GM12801 (cell line): Measurements from ENCODE around the gene TGM5.

Experiments
- TF ChIP-seq, protein P1 (sequence below): IDR thresholded peaks from one replicate; pipeline ENCODE4 v1.5.1; 2011; ENCODE audit warnings: control low read depth; ENCODE audit not compliant: insufficient read length; ENCODE audit errors: extremely low read depth

TGM5 gene

DNA sequence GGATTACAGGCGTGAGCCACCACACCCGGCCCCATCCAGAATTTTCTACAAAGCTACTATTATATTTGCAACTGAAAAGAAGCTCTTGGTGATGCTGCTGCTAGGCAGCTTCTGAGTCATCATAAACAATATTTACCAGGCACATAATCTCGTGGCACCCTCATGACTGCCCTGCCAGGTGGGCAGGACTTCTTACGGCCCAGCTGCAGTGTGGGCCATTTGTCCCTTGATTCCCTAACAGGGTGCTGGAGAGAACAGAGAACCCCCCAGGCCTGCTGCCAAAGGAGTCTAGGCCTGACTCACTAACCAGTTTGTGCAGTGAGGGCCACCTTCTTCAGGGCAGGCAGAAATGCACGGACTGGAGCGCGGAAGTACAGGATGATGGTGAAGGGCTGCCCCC lies 50.8 kb downstream of the TGM5 start:
- TF ChIP-seq, protein P1, sequence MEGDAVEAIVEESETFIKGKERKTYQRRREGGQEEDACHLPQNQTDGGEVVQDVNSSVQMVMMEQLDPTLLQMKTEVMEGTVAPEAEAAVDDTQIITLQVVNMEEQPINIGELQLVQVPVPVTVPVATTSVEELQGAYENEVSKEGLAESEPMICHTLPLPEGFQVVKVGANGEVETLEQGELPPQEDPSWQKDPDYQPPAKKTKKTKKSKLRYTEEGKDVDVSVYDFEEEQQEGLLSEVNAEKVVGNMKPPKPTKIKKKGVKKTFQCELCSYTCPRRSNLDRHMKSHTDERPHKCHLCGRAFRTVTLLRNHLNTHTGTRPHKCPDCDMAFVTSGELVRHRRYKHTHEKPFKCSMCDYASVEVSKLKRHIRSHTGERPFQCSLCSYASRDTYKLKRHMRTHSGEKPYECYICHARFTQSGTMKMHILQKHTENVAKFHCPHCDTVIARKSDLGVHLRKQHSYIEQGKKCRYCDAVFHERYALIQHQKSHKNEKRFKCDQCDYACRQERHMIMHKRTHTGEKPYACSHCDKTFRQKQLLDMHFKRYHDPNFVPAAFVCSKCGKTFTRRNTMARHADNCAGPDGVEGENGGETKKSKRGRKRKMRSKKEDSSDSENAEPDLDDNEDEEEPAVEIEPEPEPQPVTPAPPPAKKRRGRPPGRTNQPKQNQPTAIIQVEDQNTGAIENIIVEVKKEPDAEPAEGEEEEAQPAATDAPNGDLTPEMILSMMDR: no peak

GRCh38 chr15:43214592-43215295 lies 52.0 kb downstream of the TGM5 start:
- TF ChIP-seq, protein P1: no peak

DNA sequence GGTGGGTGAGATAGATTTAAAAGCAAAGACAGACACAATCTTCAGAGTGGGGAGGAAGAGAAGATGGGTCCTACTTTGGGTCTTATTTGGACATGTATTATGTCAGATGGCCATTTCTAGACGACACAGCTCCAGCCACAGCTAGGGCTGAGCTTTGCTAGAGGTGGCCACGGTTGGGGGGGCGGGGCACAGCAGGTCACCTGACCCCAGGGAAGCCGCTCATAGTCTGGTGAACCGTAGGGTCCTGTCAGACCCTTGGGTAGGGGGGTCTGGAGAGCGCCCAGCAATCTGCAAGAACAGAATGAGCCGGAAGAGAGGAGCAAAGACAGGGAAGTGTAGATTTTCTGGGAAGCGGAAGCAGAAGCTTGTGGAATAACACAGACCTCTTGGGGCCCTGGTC lies 52.6 kb downstream of the TGM5 start:
- TF ChIP-seq, protein P1: no peak

DNA sequence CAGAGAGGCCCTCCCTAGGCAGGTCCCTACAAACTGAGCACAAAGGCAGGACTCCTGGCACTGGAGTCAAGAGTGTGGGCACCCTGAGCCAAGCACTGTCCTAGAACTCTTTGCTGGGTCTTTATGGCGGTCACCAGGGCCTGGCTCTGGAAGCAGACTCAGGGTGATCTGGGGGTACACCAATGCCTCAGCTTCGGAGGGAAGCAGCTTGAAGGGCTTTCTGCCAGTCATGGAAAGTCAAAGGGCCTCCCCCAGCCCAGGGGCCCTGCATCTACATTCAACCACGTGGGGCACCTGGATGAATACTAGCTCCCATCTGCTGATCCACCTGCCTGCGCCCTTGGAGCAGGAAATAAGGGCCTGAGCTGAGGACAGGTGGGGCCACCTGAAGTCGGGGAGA lies 53.3 kb downstream of the TGM5 start:
- TF ChIP-seq, protein P1: no peak

- TF ChIP-seq, protein P1: no peak
Observed at GRCh38 chr15:43212951-43213350, 53.8 kb downstream of the TGM5 start.

GRCh38 chr15:43212299-43212698 lies 54.4 kb downstream of the TGM5 start:
- TF ChIP-seq, protein P1: no peak

DNA sequence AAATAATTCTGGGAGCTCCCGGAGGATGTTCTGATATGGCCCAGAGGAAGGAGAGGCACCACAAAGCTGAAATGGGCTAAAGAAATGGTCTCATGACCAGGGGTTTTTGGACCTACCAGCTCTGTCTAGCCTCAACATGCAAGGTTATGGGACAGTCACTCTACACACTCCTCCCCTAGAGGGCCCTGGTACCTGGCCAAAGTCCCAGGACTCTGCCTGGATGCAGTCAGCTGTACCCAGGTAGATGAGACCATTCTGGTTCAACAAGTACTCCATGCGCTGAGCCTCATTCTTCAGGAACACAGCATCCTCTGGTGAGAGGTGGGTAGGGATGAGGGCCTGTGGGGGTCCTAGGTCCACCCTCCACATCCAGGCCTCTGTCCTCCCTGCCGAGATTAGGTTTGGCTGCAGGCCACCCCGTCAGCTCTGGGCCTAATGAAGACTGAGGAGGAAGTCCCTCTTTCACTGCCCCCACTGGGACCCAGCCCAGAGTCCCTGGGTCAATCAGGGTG lies 55.4 kb downstream of the TGM5 start:
- TF ChIP-seq, protein P1: no peak

- TF ChIP-seq, protein P1: no peak
Observed at GRCh38 chr15:43210807-43211206, 55.9 kb downstream of the TGM5 start.
